GM18519 (cell line): ENCODE results near the gene CDK17.
"Not testable (repeated sequence)": the region's sequence is repeated elsewhere in the genome, so short reads cannot be mapped to it uniquely, and the experiment has no call there.

Source experiments
- ATAC-seq: cut with Tn5 transposase; IDR thresholded peaks from one replicate; pipeline ENCODE4 v1.9.1; 2021; ENCODE audit warnings: mild to moderate bottlenecking, moderate library complexity; ENCODE audit not compliant: unreplicated experiment, low FRiP score

The CDK17 gene

DNA sequence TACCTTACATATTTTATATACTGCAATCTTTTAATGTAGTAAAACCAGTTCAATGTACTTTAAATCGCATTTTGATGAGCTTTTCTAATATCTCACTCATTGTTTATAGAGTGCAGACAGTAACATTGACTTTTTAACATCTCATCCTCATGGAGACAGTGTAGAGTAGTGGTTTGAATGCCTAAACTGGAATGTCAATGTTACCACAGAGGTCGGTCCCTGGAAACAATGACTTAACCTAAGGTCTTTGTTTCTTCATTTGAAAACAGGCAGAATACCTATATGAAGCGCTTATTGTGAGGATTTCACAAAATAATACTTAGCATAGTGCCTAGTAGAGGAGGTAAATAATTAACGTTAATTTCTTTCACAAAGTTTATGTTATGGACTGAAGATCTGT is 5.0 kb downstream of the CDK17 start:
- no peak for ATAC-seq

DNA sequence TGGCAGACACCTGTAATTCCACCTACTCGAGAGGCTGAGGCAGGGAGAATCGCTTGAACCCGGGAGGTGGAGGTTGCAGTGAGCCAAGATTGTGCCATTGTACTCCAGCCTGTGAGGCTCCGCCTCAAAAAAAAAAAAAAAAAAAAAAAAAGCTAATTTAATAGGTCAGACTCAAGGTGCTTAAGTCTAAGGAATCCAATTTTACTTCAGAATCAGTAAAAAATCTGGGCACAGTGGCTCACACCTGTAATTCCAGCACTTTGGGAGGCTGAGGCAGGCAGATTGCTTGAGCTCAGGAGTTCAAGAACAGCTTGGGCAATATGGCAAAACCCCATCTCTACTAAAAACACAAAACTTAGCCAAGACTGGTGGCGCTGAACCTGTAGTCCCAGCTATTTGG is 7.0 kb downstream of the CDK17 start:
- not testable (repeated sequence) for ATAC-seq

DNA sequence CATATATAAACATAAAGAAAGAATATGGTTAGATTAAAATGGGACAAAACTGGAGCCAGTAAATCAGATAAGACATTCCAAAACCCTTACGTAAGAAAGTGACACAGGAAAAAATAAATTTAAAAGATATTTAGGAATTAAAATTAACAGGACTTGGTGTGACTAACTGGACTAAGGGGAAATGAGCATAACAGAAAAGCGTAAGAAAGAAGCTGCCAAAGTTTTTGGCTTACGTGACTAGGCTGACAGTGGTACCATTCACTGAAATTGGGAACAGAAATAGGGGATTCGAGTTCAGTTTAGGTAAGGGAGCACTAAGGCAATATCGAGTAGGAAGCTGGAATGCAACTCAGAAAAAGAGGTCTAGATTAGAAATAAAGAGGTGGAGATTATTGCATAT is 7.8 kb downstream of the CDK17 start:
- no peak for ATAC-seq

- no peak for ATAC-seq
Observed at GRCh38 chr12:96387981-96388380, 12.3 kb downstream of the CDK17 start.

- ATAC-seq = no peak
Observed at GRCh38 chr12:96386794-96387193, 13.4 kb downstream of the CDK17 start.

DNA sequence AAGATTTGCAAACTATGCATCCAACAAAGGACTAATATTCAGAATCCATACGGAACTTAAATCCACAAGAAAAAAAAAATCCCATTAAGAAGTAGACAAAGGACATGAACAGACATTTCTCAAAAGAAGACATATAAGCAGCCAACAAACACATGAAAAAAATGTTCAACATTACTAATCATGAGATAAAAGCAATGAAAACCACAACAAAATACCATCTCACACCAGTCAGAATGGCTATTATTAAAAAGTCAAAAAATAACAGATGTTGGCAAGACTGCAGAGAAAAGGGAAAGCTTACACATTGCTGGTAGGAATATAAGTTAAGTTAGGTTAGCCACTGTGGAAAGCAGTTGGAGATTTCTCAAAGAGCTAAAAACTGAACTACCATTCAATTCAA is 16.2 kb downstream of the CDK17 start:
- no peak for ATAC-seq

GRCh38 chr12:96383371-96383770 is 16.9 kb downstream of the CDK17 start:
- no peak for ATAC-seq

GRCh38 chr12:96379743-96380142 is 20.5 kb downstream of the CDK17 start:
- not testable (repeated sequence) for ATAC-seq

DNA sequence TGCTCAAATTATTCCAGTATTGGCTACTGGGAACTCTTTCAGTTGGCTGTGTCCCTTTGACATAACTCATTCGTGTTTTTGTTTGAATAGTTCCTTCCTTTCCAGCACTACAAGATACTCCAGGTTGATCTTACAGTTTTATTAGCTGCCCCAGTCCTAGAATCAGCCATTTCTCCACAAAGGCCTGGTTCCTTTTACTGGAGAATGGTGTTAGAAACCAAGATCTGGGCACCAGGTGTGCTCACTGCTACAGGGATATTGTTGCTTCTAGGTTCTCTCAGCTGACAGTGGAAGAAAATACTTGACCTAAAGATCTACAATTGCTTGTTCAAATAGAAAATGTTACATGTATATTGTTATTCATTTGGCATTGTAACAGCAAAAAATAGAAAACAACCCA is 21.9 kb downstream of the CDK17 start:
- no peak for ATAC-seq

GRCh38 chr12:96376865-96377264 is 23.4 kb downstream of the CDK17 start:
- ATAC-seq = no peak

GRCh38 chr12:96375841-96376604 is 24.2 kb downstream of the CDK17 start:
- no peak for ATAC-seq

DNA sequence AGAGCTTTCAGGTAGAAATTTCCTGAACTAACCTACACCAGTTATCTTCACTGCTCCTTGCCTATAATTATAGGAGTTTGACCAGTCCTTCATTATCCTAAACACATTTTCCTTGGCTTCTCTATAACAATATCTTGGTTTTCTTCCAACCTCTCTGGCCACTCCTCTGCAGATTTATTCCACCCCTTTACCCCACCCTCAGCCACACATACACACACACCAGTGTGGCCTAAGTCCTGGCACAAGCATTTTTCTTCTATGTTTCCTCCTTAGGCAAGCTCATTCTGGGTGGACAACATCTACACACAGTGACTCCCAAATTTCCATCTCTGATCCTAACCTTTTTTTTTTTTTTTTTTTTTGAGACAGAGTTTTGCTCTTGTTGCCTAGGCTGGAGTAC is 25.1 kb downstream of the CDK17 start:
- ATAC-seq = no peak

DNA sequence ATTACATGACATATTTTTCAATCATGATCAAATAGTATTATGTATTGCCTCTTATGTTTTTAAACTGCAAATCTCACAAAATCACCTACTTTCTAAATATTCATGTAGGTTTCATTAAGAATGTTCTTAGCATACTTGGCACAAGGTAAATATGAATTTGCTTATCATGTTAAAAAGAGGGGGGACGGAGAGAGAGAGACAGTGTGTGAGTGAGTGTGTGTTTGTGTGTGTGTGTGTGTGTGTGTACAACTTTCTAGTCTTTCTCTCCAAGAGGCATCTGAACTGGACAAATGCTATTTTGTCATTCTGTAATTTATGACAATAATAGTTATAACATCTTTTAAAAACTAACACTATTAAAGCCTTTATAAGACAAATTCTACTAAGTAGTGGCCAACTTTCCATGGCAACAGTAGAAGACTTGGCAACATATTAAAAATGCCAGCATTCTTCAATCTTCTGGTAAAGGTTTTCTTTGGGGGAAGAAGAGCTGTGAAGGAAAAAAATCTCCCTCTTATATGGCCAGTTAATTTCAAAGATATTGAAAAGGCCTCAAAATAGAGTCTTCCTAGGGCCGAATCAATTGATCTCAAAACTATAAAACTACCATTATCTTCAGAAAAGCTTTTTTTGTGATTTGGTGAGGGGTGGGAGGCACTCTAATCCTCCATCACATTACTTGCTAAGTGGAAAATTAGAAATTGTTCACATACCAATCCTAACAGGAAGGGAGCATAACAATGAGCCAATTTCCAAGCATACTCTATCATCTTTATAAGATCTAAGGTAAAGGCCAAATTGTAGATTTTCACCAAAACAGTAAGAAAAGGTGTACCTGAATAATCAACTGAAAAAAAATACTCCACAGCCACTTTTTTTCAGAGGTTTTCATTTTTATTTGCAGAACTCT is 28.2 kb downstream of the CDK17 start:
- no peak for ATAC-seq

DNA sequence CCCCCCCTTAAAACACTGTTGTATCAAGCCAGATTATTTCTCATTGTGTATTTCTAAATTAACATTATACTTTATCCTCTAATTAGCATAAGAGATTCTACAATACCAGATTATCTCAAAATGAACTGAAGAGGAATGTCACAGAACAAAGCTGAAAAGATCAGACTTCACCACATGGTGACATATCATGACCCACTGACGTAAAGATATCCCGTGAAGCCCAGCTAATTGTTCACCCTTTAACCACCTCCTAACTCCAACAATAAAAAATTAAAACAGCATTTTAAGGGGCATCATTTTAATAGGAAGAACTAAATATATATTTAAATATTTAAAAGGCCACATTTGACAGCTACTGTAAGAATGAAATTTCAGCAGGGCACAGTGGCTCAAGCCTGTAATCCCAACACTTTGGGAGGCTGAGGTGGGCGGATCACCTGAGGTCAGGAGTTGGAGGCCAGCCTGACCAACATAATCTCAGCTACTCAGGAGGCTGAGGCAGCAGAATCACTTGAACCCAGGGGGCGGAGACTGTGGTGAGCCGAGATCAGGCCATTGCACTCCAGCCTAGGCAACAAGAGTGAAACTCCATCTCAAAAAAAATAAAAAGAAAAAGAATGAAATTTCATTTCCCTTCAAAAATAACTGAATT is 29.0 kb downstream of the CDK17 start:
- ATAC-seq = no peak

DNA sequence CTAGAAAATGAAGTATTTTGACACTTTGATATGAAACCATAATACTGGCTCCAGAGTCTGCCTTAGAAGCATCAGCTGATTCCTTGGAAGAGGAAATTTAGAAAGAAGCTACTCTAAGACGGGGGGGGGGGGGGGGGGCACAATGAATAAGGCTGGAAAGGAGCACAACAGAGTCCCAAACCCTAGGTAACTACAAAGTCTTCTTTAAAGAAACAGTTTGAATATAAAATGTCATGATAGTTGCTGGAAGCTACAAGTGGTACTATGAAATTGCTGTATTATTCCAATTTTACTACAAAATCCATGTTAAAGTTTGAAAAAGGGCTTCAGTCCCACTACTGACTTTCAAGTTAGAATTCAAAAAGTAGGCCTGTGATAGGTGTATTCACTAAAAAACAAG is 31.6 kb downstream of the CDK17 start:
- ATAC-seq = no peak

- no peak for ATAC-seq
Observed at GRCh38 chr12:96368233-96368632, 32.0 kb downstream of the CDK17 start.

- no peak for ATAC-seq
Observed at GRCh38 chr12:96366381-96366654, 33.9 kb downstream of the CDK17 start.

GRCh38 chr12:96365604-96366380 is 34.4 kb downstream of the CDK17 start:
- no peak for ATAC-seq

DNA sequence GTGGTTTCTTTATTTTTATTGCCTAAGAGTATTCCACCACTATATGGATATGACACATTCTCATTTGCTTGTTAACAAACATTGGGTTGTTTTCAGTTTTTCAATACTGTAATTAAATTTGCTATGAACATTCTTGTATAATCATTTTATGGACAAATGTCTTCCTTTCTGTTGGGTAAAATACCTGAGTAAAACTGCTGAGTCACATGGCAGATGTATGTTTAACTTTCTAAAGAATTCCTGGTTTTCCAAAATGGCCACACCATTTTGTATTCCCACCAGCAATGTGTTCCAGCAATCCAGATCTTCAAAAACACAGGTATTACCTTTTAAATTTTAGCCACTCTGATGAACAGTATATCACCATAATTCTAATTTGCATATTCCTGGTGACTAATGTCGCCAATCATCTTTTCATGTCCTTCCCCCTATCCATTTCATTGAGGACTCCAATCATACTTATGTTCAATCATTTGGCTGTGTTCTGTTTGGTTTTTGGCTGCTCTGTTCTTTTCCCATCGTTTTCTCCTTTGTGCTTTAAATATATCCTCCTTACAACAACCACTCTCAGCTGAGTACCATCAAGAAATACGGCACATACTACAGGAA is 36.0 kb downstream of the CDK17 start:
- ATAC-seq = no peak

GRCh38 chr12:96361074-96361473 is 39.2 kb downstream of the CDK17 start:
- ATAC-seq = no peak
